Erythroblast (primary cell): ENCODE data around the gene GAS6.

Experiments used
- GATA1 ChIP-seq: IDR thresholded peaks from 2 replicates; pipeline ENCODE4 v1.6.1; 2011; ENCODE audit warnings: low read depth, mild to moderate bottlenecking, control low read depth, low read length, moderate library complexity
- POLR2A ChIP-seq: IDR thresholded peaks from 2 replicates; pipeline ENCODE4 v1.6.1; 2011; ENCODE audit warnings: mild to moderate bottlenecking, low read length

DNA sequence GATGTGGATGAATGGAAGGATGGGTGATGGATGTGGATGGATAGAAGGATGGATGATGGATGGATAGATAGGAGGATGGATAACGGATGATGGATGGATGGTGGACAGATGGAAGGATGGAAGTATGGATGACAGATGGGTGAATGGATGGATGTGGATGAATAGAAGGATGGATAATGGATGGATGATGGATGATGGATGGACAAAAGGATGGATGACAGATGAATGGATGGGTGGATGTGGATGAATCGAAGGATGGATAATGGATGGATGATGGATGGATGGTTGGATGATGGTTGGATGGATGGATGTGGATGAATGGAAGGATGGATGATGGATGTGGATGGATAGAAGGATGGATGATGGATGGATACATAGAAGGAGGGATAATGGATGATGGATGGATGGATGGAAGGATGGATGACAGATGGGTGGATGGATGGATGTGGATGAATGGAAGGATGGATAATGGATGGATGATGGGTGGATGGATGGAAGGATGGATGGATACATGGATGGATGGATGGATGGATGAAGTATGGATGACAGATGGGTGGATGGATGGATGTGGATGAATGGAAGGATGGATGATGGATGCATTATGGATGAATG lies 65.6 kb downstream of the GAS6 start:
- TF ChIP-seq POLR2A = no peak
- TF ChIP-seq GATA1 = no peak
